GM19035 (cell line): ENCODE data around the gene FNDC3A.
A peak's percentile ranks its signal among the peaks of the same experiment; 100 is the strongest.

Experiments
- ATAC-seq: cut with Tn5 transposase; IDR thresholded peaks from one replicate; pipeline ENCODE4 v1.9.1; 2021; ENCODE audit not compliant: unreplicated experiment

Gene FNDC3A

DNA sequence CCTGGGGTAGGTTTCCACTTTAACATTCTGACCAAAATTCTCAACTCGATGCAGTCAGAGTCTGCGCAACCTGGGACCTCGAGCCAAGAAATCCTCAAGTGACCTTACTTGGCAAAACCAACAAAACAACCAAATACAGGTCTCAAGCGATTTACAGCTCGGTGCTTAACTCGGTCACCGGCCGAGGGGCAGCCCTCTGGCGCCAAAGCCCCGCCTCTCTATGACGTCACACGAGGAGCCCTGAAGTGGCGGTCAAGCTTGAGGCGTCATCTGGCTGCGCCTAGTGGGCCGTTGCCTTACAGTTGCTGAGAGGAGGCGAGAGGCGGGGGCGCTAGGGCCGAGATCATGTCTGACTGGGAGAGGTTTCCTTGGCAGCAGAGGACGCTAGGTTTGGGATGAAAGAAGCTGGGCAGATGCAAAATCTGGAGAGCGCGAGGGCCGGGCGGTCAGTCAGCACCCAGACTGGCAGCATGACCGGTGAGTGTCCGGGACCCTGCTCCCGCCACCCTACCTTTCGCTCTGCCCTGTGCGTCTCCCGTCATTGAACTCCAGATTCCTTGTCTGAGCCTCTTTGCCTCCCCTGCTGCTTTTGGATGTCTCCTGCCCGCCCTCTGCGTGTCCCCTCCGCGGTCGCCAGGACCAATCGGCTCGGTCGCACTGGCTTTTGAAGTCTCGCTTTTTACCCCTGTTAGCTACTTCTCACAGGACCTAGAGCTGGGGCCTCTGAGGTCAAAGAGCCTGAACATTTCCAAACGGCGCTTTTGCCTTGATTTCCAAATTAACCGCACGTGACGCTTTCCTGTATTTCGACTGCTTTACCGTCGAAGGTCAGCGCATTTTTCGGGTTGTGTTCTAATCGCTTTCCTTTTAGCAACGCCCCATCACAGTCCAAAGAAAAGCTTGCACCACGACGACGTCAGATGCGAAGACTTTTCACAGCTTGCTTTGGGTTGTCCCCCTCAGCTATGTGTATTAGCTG lies 272.2 kb downstream of the FNDC3A start, which contains the start of gene CDADC1:
TSS of gene CDADC1 (plus strand) at position 283 of the 979 bp plus-strand sequence. CDS start at position 396, 113 bp downstream.
- peak; percentile 97 for ATAC-seq

DNA sequence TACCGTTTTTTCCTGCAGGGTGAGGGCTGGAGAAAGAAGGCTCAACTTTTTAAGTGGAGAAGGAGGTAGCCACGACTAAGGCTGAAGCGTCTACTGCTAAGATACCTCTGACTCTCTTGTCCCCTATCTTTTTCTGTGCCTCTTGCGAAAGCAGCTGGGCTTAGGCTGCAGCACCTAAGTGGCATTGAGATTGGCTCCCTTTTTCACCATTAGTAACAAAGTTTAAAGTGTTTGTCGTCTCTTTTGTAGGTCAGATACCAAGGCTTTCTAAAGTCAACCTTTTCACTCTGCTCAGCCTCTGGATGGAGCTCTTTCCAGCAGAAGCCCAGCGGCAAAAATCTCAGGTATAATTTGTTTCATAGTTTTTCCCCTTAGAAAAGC lies 272.9 kb downstream of the FNDC3A start:
- no peak for ATAC-seq

DNA sequence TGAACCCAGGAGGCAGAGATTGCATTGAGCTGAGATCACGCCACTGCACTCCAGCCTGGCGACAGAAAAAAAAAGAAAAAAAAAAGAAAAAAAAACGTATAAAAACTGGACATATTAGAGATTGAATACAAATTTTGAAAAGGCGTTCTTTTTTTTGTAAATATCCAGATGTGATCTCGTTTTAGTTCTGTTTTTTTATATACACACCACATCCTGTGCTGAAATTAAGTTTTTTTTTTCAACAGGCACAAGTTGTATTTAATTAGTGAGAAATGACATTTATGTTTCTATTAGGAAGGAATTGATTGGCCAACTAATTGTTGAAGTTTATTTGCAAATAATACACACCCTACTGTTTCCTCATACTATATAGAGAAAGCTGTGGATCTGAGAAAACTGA lies 275.6 kb downstream of the FNDC3A start:
- no peak for ATAC-seq

DNA sequence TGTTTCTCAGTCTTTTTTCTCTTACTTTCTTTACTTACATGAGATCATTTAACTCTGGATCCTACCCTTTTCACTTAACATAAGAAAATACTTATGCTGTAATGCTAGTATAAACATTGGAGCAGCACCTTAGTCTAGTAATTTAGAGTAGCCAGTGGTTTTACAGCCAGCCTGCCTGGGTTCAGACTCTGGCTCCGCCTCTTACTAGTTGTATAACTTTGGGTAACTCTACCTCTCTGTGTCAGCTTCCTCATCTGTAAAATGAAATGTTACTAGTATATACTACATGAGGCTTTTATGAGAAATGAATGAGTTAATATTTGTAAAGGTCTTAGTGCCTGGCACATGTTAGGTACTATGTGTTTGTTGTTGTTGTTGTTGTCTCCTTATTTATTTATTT lies 277.6 kb downstream of the FNDC3A start:
- no peak for ATAC-seq

GRCh38 chr13:49254007-49254406 lies 278.3 kb downstream of the FNDC3A start:
- no peak for ATAC-seq

DNA sequence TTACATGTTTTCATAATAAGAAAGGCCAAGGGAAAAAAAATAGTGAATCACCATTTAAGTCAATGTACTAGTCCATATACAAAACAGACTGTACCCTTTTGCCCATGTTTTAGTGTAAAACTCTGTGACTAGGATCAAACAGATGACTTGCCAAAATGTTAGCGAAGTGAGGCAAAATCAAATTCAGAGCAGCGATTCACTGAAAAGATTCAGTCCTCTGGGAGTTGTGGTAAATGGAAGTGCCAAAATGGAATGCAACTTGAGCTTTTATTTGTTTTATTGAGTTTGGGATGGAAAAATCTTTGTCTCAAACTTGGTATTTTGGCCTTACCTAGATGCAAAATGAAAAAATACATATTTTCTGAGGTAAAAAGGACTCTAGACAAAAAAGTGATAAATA lies 281.1 kb downstream of the FNDC3A start:
- ATAC-seq = no peak

DNA sequence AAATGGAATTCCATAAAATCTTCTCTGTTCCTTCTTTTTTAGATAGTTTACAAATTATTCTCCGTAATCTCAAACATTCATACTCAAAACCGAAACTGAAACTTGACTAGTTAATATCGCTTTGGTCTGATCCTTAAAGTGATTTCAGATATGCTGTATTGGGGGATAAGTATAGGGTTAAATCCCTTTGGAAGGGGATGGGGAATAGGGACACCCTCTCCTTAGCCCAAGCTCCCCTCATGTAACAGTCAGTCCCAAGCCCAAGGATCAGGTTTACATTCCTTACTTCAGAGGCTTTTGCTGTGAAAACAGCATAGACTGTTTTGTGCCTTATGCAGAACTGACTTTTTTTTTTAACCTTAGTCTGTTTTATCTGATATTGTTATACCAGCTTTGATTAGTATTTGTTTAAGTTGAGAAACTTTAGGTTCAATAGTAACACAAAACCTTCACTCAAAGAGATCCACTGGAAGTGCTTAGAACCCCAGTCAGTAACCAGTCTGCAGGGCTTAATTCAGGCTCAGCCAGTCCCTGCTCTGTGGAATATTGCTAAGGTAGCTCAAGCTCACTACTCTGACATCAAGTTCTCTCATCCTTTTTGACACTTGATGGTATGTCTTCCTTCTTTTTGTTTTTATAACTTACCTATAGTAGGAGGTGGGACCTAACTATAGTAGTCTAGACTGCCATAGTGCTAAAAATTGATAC lies 282.5 kb downstream of the FNDC3A start:
- no peak for ATAC-seq
